HG03064 (cell line): ENCODE measurements around the gene SERPINE2.

Experiments used
- ATAC-seq: cut with Tn5 transposase; IDR thresholded peaks from one replicate; pipeline ENCODE4 v1.9.1; 2021; ENCODE audit warnings: low read depth; ENCODE audit not compliant: unreplicated experiment

SERPINE2 gene

DNA sequence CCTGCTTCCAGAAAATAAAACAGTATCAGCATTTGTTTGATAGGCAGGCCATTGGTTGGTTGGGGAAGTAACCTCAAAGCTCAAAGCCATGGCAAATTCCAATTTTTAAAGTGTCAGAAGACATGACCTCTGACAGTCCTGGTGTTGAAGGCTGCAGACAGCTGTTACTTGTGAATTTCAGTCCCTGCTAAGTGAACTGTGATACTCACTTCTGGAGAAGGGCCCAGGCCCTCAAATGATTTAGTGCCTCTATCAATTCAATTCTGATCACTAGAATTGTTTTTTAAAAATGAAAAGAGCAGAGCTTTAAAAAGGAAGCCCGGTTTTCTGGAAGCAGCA lies 58.7 kb downstream of the SERPINE2 start:
- ATAC-seq, result no peak

DNA sequence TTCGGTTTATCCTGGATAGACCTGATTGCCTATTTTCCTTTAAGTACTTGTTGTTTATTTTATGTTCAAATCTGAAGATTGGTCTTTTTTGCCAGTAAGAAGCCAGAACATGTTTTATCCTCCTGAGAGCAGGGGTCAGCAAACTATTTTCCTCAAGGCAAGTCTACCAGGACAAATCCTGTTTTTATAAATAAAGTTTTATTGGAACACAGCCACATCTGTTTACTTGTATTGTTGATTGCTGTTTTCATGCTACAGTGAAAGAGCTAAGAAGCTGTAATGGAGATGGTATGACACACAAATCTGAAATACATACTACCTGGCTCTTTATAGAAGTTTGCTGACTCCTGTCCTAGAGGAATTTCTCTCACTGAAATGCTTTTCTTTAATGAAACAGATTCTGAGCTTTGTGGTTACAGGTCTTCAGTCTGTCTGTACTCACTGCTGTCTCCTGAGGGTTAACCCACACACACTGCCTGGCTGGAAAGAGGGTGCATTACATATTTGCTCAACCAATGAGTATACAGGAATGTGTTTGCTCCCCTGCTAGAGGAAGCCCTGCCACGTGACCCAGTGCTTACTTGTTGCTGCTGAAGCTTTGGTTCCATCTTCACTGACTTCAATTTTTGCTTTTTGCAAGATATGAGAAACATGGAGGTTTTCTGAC lies 59.2 kb downstream of the SERPINE2 start:
- ATAC-seq, result no peak

DNA sequence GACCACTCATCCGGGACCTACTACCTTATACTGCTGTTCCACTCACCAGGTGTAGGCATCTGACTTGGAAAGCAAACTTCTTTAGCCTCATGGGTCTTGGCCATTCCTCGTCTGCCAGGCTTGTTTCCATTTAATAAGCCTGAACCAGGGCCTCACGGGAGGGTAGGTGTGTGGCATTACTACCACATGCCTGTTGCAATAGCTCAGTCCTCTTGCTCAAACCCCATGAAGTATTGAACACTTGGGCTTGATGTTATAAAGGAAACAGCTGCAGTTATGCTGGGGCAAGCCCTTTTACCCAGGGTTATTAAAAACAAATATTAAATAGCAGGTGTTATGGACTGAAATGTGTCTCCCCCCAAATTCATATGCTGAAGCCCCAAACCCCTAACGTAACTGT lies 60.6 kb downstream of the SERPINE2 start:
- no peak for ATAC-seq

DNA sequence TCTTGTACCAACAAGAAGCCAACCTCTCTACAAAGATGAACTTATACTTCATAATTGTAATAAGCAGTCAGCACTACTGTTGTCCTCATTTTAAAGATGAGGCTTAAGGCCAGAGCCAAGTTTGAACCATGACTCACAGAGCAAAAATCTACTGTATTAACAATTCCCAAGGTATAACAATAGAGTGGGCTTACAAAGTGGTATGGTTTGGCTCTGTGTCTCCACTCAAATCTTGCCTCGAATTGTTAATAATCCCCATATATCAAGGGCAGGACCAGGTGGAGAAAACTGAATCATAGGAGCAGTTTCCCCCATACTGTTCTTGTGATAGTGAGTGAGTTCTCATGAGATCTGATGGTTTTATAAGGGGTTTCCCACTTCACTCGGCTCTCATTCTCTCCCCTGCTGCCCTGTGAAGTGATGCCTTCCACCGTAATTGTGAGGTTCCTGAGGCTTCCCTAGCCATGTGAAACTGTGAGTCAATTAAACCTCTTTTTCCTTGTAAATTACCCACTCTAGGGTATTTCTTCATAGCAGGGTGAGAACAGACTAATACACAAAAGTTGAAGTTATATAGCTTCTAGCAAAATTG lies 62.4 kb downstream of the SERPINE2 start:
- ATAC-seq, result no peak

DNA sequence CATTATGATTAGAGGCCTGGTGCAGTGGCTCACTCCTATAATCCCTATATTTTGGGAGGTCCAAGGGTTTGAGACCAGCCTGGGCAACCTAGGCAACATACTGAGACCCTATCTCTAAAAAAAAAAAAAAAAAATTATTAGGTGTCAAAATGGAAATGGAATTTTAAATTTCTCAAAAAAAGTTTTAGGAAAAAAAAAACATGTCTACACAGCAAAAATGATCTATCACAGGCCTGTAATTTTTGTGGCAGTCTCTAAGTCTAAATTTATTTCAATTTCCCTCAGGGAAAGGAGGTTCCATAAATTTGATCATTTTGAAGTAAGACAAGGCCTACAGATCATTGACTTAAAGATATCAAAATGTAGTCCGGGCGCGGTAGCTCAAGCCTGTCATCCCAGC lies 65.5 kb downstream of the SERPINE2 start:
- no peak for ATAC-seq

DNA sequence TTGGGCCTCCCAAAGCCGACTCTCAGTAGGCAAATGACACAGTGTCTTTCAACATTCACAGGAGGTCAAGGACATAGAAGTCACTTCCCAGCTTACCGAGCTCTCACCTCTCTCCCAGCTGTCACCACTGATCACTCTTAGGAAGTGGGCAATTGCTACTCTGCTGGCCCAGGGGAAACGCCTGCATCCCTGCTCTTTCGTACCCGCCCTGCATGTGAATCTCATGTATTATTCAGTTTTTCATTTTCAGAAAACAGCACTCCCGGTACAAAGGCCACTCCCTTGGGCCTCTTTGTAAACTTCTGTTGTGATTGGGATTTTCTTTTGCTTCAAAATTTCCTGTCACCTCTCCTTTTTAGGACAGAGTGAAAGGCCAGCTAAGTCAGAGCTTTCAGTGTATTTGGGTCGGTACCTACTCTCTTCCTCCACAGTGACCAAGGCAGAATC lies 66.4 kb downstream of the SERPINE2 start:
- no peak for ATAC-seq

DNA sequence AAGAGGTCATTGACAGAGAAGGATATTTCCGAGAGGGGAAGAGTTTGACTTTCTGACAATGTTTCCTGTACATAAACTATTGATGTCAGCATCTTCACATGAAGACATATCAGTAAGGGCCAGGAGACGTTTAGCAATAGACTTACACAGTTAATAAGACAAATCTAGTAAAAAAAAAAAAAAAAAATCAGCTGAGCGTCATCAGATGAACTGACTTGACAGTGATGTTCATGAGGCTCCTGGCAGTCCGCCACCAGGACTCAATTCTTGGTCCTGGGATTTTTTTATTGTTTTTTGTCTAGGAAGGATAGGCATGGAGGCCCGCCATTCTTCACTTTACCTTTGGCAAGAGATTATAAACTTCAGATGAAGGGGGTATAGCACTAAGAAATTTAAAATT lies 67.4 kb downstream of the SERPINE2 start:
- ATAC-seq, result no peak

DNA sequence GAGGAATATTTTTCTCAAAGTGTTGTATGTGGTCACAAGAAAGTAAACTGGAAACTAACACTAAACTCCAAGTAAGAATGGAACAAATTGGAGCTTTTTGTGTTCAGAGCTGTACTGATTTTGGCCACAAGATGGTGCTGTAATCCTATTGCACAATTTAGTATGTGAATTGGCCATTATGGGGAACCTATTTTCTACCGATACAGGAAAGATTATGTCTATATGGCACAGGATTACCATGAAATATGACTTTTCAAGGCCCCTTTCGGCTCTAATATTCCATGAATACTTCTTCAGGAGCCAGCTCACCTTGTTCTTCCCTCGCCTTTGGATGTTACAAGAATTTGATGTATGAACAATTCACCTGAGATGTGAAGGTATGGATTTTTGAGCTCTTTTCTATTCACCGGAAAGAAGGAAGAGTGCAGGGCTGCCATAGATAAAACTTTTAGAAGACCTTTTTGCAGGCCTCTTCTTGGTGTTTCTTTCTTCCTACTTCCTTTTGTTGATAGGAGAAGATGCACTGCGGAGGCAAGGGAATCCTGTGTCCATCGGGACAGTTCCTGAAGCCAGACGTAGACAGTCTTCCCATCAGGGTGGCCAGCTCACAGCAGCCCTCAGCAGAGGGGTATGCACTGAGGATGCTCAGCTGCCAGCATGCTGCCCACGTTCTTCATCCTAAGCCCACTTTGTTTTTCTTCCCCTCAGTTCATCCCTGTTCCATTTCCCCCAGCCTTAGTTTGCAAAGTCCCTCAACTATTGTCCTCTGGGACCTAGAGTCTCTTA lies 68.5 kb downstream of the SERPINE2 start:
- peak; percentile 71 for ATAC-seq

DNA sequence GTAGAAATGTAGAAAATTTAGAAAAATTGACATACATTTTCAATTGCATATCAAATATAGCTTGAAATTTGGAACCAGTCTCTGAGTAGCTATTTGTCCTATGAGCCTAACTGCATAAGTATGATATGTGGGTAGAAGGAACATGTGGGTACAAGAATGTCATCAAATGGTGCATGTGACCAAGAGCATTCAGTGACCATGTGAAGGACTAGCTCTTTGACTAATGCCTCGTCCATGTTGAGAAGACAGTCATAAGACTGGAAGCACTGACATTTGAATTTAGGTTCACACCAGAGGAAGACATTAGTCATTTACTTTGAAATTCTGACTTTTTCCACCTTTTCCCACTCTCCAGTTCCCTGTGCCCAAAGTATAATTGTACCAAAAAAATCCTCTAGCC lies 69.2 kb downstream of the SERPINE2 start:
- ATAC-seq, result no peak

DNA sequence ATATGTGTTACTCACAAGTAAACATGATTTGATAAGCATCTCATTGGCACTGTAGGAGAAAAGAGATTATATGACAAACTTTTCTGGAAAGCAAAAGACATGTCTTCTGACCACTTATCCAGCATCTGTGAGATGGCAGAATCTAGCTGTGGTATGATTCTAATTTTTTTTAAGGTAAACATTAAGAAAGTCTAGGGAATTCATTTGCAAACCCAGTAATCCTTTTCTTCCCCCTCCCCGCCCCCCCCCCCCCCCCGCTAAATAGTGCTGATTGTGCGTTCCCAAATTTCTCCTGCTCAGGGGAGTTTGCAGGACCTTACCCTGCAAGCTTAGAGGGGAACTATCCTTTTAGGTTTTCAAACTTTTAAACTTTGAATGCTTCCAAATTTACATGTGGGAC lies 69.8 kb downstream of the SERPINE2 start:
- ATAC-seq, result no peak

DNA sequence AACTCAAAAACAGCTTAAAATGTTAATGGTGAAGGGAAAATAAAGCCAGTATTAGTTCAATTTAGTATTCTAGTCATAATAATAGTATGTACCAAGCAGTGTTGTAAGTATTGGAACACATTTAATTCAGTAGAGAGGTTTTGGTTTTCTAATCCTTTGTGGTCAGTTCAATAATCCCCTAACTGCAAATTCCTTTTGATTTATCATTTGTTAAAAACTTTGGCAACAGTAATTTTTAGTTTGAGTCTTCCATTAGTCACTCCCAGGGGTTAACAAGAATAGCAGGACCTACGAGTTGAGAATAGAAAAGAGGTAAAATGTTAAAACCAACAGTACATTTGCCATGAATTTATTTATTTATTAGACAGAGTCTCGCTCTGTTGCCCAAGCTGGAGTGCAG lies 71.1 kb downstream of the SERPINE2 start:
- no peak for ATAC-seq

DNA sequence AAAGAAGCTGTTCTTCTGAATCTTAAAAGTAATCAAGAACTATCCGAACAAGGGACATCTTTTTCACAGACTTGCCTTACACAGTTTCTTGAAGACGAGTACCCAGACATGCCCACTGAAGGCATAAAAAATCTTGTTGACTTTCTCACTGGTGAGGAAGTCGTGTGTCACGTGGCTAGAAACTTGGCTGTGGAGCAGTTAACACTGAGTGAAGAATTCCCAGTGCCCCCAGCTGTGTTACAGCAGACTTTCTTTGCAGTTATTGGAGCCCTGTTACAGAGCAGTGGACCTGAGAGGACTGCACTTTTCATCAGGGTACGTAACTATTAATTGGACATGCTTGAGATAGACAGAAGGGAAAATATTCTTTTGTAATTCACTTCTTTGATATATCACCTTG lies 79.4 kb downstream of the SERPINE2 start:
- ATAC-seq, result no peak

DNA sequence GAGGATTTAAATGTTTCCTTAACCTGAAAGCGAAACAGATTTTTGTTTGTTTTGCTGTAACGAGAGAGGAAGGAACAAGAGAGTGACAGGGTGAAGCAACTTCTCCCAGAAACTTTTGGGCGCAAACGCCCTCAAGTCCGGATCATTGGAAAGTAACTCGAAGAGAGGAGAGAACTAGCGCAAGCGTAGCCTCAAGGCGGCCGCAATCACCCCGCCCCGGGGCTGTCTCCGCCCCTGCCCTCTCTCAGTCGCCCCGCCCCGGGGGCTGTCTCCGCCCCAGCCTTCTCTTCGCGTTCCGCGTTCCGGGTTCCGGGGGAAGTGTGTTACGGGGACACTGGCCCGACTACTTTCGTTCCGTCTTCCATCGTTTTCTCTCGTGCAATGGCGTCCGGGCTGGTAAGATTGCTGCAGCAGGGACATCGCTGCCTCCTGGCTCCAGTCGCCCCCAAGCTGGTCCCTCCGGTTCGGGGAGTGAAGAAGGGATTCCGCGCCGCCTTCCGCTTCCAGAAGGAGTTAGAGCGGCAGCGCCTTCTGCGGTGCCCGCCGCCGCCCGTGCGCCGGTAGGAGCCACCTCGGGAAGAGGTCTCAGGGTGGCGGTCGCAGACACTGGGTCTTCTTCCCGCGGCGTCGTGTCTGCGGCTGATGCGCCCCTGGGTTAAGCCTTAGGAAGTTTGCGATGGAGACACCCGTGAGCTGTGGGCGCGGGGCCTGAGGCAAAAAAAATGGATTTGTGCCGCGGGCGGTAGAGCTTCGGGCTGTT lies 81.8 kb downstream of the SERPINE2 start, which contains the start of gene MRPL44:
Gene MRPL44, plus strand, starts transcription at position 372 of the 760 bp plus-strand sequence. Its CDS starts 10 bp downstream, at position 382.
- peak; percentile 88 for ATAC-seq

DNA sequence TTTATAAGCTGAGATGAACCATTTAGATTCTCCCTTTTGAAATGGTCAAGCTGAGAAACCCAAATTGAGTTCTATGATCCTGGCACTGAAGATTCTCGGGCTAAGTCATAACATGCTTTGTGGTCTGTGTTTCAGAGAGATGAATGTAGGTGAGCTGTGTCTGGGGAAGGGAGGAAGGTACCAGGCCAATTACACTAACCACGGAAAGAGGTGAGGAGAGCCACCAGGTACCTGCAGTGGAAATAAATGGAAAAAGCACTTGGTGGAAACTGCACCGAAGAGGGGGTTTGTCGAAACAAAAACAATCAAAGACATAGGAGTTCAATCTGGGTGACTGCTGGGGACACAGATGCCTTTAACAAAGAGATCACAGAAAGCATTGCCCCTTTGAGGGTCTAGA lies 82.8 kb downstream of the SERPINE2 start:
- no peak for ATAC-seq

DNA sequence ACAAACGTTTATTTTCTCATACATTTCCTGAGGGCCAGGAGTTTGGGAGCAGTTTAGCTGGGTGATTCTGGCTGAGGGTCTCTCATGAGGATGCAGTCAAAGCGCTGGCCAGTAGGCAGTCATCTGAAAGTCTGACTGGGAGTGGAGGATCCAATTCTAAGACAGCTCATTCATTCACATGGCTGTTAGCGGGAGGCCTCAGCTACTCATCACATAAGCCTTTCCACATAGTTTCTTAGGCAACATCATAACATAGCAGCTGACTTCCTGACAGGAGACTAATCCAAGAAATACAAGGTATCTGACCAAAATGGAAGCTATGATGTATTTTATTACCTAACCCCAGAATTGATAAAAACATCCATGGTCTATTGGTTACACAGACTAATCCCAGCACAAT lies 84.7 kb downstream of the SERPINE2 start:
- no peak for ATAC-seq

DNA sequence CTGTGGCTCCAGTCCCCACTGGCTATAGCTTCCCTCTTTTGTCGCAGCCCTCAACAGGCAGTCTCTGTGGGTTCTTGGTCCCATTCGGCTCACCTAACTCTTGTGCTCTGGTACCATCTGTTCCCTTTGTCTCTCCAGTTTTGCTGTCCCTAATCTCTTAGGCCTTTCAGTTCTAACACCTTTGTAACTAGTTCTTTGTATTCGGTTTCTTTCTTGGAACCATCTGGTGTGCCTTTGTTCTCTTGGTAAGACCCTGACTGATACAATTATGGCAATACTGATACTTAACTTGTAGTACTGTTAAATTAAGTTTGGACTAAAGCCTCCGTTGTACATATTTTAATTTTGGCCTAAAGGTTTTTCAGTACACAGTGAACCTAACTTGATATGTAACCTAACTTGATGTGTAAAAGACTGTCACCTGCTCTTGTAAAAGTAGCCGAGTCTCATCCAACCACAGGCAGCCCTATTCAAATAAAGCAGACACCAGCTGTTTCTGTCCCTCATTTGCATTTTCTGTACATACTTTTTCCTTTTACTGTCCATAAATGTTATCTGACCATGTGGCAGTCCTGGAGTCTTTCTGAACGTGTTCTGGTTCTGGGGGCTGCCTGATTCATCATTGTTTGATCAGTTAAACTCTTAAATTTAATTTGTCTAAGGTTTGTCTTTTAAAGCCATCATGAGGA lies 86.7 kb downstream of the SERPINE2 start:
- ATAC-seq, result peak; percentile 46

DNA sequence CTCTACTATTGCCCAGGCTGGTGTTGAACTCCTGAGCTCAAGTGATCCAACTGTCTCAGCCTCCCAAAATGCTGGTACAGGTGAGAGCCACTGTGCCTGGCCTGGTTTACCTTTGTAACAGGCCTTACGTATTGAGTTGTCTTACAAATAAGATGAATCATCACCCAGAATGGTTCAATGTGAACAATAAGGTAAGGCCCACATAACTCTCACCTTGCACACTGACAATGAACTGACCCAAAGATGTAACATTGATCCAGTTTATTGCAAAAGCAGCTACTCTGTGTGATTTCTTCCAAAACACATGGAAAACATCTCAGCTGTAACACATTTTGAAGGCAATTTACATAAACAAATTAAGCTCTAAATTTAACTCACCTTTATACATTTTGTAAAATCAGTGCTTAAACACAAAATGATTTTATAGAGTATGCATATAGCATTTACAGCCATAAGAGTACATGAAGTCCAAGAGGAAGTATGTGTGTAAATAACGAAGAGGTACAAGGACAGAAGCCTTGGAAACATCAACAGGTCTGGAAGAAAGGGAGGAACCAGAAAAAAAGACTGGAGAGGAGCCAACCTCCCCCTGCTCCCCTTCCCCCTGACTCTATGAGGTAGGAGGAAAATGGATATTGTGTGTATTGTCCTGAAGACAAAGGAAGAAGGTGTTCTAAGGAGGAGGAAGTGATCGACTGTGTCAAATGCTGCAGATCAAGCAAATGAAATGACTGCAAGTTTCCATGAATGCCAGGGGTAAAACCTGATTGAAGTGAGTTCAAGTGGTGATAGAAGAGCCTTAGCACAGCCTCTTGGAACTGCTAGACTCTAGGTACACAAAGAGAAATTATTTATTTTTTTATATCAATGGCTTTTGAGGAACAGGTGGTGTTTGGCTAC lies 88.4 kb downstream of the SERPINE2 start:
- ATAC-seq, result no peak

DNA sequence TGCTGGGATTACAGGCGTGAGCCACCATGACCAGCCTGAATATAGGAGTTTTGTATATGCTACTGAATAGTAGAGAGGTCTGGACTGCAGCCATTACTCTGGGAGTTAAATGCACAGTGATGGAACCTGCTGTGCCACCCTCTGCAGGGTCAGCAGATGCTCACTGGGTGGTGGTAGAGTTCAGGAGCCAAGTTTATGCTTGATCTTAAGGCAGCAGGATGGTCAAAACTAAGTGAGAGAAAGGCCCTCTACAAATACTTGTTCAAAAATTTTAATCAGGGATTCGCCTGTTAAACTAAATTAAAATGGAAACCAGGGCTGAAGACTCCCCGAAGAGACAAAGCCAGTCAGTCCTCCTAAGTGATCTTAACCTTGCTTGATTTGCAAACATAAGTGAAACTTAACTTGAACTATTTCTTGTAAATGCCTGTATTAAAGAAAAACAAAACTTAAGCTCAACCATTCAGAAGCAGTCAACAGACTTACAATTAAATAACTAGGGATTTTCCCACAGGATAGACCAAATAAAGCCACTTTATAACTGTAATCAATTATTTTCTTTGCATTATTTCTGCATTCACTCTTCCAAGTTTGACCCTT lies 89.7 kb downstream of the SERPINE2 start:
- no peak for ATAC-seq

DNA sequence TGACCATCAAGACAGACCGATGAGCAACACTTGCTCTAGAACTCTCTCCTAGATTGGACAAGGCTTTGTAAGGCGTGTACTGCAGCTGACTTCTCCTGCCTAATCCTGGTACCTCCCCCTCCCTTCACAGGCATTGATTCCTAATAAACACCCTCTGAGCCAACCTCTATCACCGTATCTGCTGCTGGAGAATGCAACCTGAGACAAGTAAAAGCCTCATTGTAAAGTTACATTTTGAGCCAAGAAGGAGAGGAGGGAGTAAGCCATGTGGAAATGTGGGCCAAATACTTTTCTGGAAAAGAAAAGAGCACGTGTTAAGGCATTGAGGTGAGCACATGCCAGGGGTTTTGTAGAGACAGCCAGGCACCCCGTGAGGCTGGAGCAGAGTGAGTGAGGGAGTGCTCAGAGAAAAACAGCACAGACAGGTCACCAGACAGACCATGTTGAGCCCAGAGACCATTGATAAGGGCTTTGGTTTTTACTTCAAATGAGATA lies 91.3 kb downstream of the SERPINE2 start:
- ATAC-seq, result no peak
